Measurements from ENCODE around the gene TNKS1BP1. TPM values are rescaled to one million over a fixed set of nuclear protein-coding genes. Genes with fewer than 3 reads are reported as not detected.

Gene TNKS1BP1
- total RNA-seq, 1 donor: 4.2 TPM

- peaks cover 18% of the 10 kb centered on the region for H3K4me1 ChIP-seq (ENCODE audit: insufficient read depth, low read length)
- no peak overlapping the region for H3K4me3 ChIP-seq (ENCODE audit: low read length)
- H3K27me3 ChIP-seq (ENCODE audit: insufficient read depth, low read length): no peaks in the 10 kb centered on the region
- no peaks in the 10 kb centered on the region for H3K9me3 ChIP-seq (ENCODE audit: low read depth, low read length)
Measured at GRCh38 chr11:57359396-57359795, 34.6 kb upstream of the TNKS1BP1 start.

GRCh38 chr11:57358991-57359390 is 34.2 kb upstream of the TNKS1BP1 start:
- Histone ChIP-seq H3K27me3 (ENCODE audit: insufficient read depth, low read length) (no peaks in the 10 kb centered on the region), H3K4me3 (ENCODE audit: low read length) (no peak overlapping the region), H3K9me3 (ENCODE audit: low read depth, low read length) (no peaks in the 10 kb centered on the region), H3K4me1 (ENCODE audit: insufficient read depth, low read length) (peaks cover 22% of the 10 kb centered on the region)

- Histone ChIP-seq H3K27me3 (ENCODE audit: insufficient read depth, low read length) (no peaks in the 10 kb centered on the region), H3K9me3 (ENCODE audit: low read depth, low read length) (no peaks in the 10 kb centered on the region), H3K4me1 (ENCODE audit: insufficient read depth, low read length) (peaks cover 22% of the 10 kb centered on the region), H3K4me3 (ENCODE audit: low read length) (no peak overlapping the region)
Measured at GRCh38 chr11:57358543-57358961, 33.8 kb upstream of the TNKS1BP1 start.

- Histone ChIP-seq H3K9me3 (ENCODE audit: low read depth, low read length) (no peaks in the 10 kb centered on the region), H3K27me3 (ENCODE audit: insufficient read depth, low read length) (no peaks in the 10 kb centered on the region), H3K4me1 (ENCODE audit: insufficient read depth, low read length) (peaks cover 22% of the 10 kb centered on the region), H3K4me3 (ENCODE audit: low read length) (no peak overlapping the region)
Measured at GRCh38 chr11:57357856-57358255, 33.1 kb upstream of the TNKS1BP1 start.

- H3K27me3 ChIP-seq (ENCODE audit: insufficient read depth, low read length): no peaks in the 10 kb centered on the region
- H3K9me3 ChIP-seq (ENCODE audit: low read depth, low read length): no peaks in the 10 kb centered on the region
- H3K4me3 ChIP-seq (ENCODE audit: low read length): no peak overlapping the region
- H3K4me1 ChIP-seq (ENCODE audit: insufficient read depth, low read length): peaks cover 22% of the 10 kb centered on the region
Measured at GRCh38 chr11:57357310-57357709, 32.6 kb upstream of the TNKS1BP1 start.

GRCh38 chr11:57356268-57356667 is 31.5 kb upstream of the TNKS1BP1 start:
- Histone ChIP-seq H3K27me3 (ENCODE audit: insufficient read depth, low read length) (no peaks in the 10 kb centered on the region), H3K9me3 (ENCODE audit: low read depth, low read length) (no peaks in the 10 kb centered on the region), H3K4me3 (ENCODE audit: low read length) (no peak overlapping the region), H3K4me1 (ENCODE audit: insufficient read depth, low read length) (peaks cover 22% of the 10 kb centered on the region)

- H3K27me3 ChIP-seq (ENCODE audit: insufficient read depth, low read length): no peaks in the 10 kb centered on the region
- no peak overlapping the region for H3K4me3 ChIP-seq (ENCODE audit: low read length)
- no peaks in the 10 kb centered on the region for H3K9me3 ChIP-seq (ENCODE audit: low read depth, low read length)
- H3K4me1 ChIP-seq (ENCODE audit: insufficient read depth, low read length): peaks cover 22% of the 10 kb centered on the region
Measured at GRCh38 chr11:57354699-57355098, 29.9 kb upstream of the TNKS1BP1 start.

GRCh38 chr11:57353852-57354251 is 29.1 kb upstream of the TNKS1BP1 start:
- Histone ChIP-seq H3K9me3 (ENCODE audit: low read depth, low read length) (no peaks in the 10 kb centered on the region), H3K4me3 (ENCODE audit: low read length) (no peak overlapping the region), H3K27me3 (ENCODE audit: insufficient read depth, low read length) (no peaks in the 10 kb centered on the region), H3K4me1 (ENCODE audit: insufficient read depth, low read length) (peaks cover 22% of the 10 kb centered on the region)

- no peaks in the 10 kb centered on the region for H3K9me3 ChIP-seq (ENCODE audit: low read depth, low read length)
- no peak overlapping the region for H3K4me3 ChIP-seq (ENCODE audit: low read length)
- H3K4me1 ChIP-seq (ENCODE audit: insufficient read depth, low read length): peaks cover 22% of the 10 kb centered on the region
- no peaks in the 10 kb centered on the region for H3K27me3 ChIP-seq (ENCODE audit: insufficient read depth, low read length)
Measured at GRCh38 chr11:57353446-57353845, 28.7 kb upstream of the TNKS1BP1 start.

GRCh38 chr11:57353036-57353435 is 28.3 kb upstream of the TNKS1BP1 start:
- no peaks in the 10 kb centered on the region for H3K27me3 ChIP-seq (ENCODE audit: insufficient read depth, low read length)
- no peaks in the 10 kb centered on the region for H3K9me3 ChIP-seq (ENCODE audit: low read depth, low read length)
- H3K4me1 ChIP-seq (ENCODE audit: insufficient read depth, low read length): peaks cover 22% of the 10 kb centered on the region
- no peak overlapping the region for H3K4me3 ChIP-seq (ENCODE audit: low read length)

- H3K4me1 ChIP-seq (ENCODE audit: insufficient read depth, low read length): peaks cover 7% of the 10 kb centered on the region
Measured at GRCh38 chr11:57349491-57350274, 24.9 kb upstream of the TNKS1BP1 start.

GRCh38 chr11:57348636-57349313 is 24.0 kb upstream of the TNKS1BP1 start:
- H3K4me1 ChIP-seq (ENCODE audit: insufficient read depth, low read length): no peaks in the 10 kb centered on the region
- no peak overlapping the region for H3K4me3 ChIP-seq (ENCODE audit: low read length)
- no peaks in the 10 kb centered on the region for H3K27me3 ChIP-seq (ENCODE audit: insufficient read depth, low read length)
- H3K9me3 ChIP-seq (ENCODE audit: low read depth, low read length): no peaks in the 10 kb centered on the region

More at GRCh38 chr11:57349491-57350274, 24.9 kb upstream of the TNKS1BP1 start:
- H3K27me3 ChIP-seq (ENCODE audit: insufficient read depth, low read length): no peaks in the 10 kb centered on the region
- H3K4me3 ChIP-seq (ENCODE audit: low read length): no peak overlapping the region
- no peaks in the 10 kb centered on the region for H3K9me3 ChIP-seq (ENCODE audit: low read depth, low read length)

- Histone ChIP-seq H3K4me3 (ENCODE audit: low read length) (no peak overlapping the region), H3K4me1 (ENCODE audit: insufficient read depth, low read length) (no peaks in the 10 kb centered on the region), H3K9me3 (ENCODE audit: low read depth, low read length) (no peaks in the 10 kb centered on the region), H3K27me3 (ENCODE audit: insufficient read depth, low read length) (no peaks in the 10 kb centered on the region)
Measured at GRCh38 chr11:57348052-57348451, 23.3 kb upstream of the TNKS1BP1 start.

- no peaks in the 10 kb centered on the region for H3K9me3 ChIP-seq (ENCODE audit: low read depth, low read length)
- no peak overlapping the region for H3K4me3 ChIP-seq (ENCODE audit: low read length)
- H3K27me3 ChIP-seq (ENCODE audit: insufficient read depth, low read length): no peaks in the 10 kb centered on the region
- H3K4me1 ChIP-seq (ENCODE audit: insufficient read depth, low read length): no peaks in the 10 kb centered on the region
Measured at GRCh38 chr11:57347336-57347735, 22.6 kb upstream of the TNKS1BP1 start.

- H3K4me3 ChIP-seq (ENCODE audit: low read length): no peak overlapping the region
- H3K4me1 ChIP-seq (ENCODE audit: insufficient read depth, low read length): no peaks in the 10 kb centered on the region
- no peaks in the 10 kb centered on the region for H3K27me3 ChIP-seq (ENCODE audit: insufficient read depth, low read length)
- H3K9me3 ChIP-seq (ENCODE audit: low read depth, low read length): no peaks in the 10 kb centered on the region
Measured at GRCh38 chr11:57345555-57346211, 20.9 kb upstream of the TNKS1BP1 start.

All from mononuclear cell (primary cell).